H7 (cell line): Measurements from ENCODE around the gene AK8. TPM values are rescaled to one million over a fixed set of nuclear protein-coding genes. Genes with fewer than 3 reads are reported as not detected.

Source experiments
- DNase-seq: peaks from one replicate; pipeline ENCODE4 v3.0.0; 2012
- H3K27me3 ChIP-seq: 2 replicates; pipeline ENCODE4 v1.6.0; 2011; ENCODE audit warnings: mild to moderate bottlenecking, low read length; ENCODE audit not compliant: control insufficient read depth, insufficient read depth
- H3K36me3 ChIP-seq: replicated peaks from 2 replicates; pipeline ENCODE4 v1.5.1; 2011; ENCODE audit warnings: low read length; ENCODE audit not compliant: control insufficient read depth, insufficient read depth
- H3K4me3 ChIP-seq: 2 replicates; pipeline ENCODE4 v1.5.1; 2011; ENCODE audit warnings: low read depth, mild to moderate bottlenecking, control low read depth, low read length, moderate library complexity; ENCODE audit not compliant: insufficient read depth
- total RNA-seq: library from RNA; depleted of rRNA; stranded (reverse); fragments of >200 nt; shearing (Covaris generic); gene quantifications from 2 replicates; pipeline ENCODE4 v1.2.3, GENCODE V29; 2014

AK8 gene
- total RNA-seq, 1 experiment from 2014 or later, result 0.24 TPM

- DNase-seq, result no peak
- H3K36me3 ChIP-seq, result no peaks in the 10 kb centered on the region
- no peak overlapping the region for H3K4me3 ChIP-seq
- H3K27me3 ChIP-seq, result no peaks in the 10 kb centered on the region
Measured at GRCh38 chr9:132813115-132813771, 64.8 kb downstream of the AK8 start.

GRCh38 chr9:132811985-132812384 lies 66.1 kb downstream of the AK8 start:
- Histone ChIP-seq H3K4me3 (no peak overlapping the region), H3K36me3 (no peaks in the 10 kb centered on the region), H3K27me3 (no peaks in the 10 kb centered on the region)
- DNase-seq, result no peak

GRCh38 chr9:132810314-132810713 lies 67.8 kb downstream of the AK8 start:
- no peak for DNase-seq
- H3K27me3 ChIP-seq, result no peaks in the 10 kb centered on the region
- H3K4me3 ChIP-seq, result no peak overlapping the region
- H3K36me3 ChIP-seq, result no peaks in the 10 kb centered on the region

- Histone ChIP-seq H3K27me3 (no peaks in the 10 kb centered on the region), H3K4me3 (no peak overlapping the region), H3K36me3 (no peaks in the 10 kb centered on the region)
- no peak for DNase-seq
Measured at GRCh38 chr9:132809677-132810271, 68.3 kb downstream of the AK8 start.

- Histone ChIP-seq H3K36me3 (no peaks in the 10 kb centered on the region), H3K4me3 (no peak overlapping the region), H3K27me3 (no peaks in the 10 kb centered on the region)
- DNase-seq, result no peak
Measured at GRCh38 chr9:132808645-132809044, 69.4 kb downstream of the AK8 start.

GRCh38 chr9:132806723-132807421 lies 71.2 kb downstream of the AK8 start:
- Histone ChIP-seq H3K27me3 (no peaks in the 10 kb centered on the region), H3K36me3 (no peaks in the 10 kb centered on the region), H3K4me3 (no peak overlapping the region)
- DNase-seq, result peak; percentile 69

GRCh38 chr9:132806306-132806705 lies 71.8 kb downstream of the AK8 start:
- no peak overlapping the region for H3K4me3 ChIP-seq
- no peaks in the 10 kb centered on the region for H3K36me3 ChIP-seq
- DNase-seq, result no peak
- no peaks in the 10 kb centered on the region for H3K27me3 ChIP-seq

GRCh38 chr9:132804576-132805295 lies 73.3 kb downstream of the AK8 start:
- Histone ChIP-seq H3K27me3 (no peaks in the 10 kb centered on the region; the same call in 1 of the 2 replicates), H3K4me3 (no peak overlapping the region)
- no peak for DNase-seq

GRCh38 chr9:132802121-132802795 lies 75.8 kb downstream of the AK8 start:
- no peaks in the 10 kb centered on the region for H3K36me3 ChIP-seq
- peak; percentile 64 for DNase-seq

More at GRCh38 chr9:132804576-132805295, 73.3 kb downstream of the AK8 start:
- H3K36me3 ChIP-seq, result no peaks in the 10 kb centered on the region

GRCh38 chr9:132801659-132802058 lies 76.4 kb downstream of the AK8 start:
- DNase-seq, result no peak

More at GRCh38 chr9:132802121-132802795, 75.8 kb downstream of the AK8 start:
- Histone ChIP-seq H3K27me3 (peaks cover 9% of the 10 kb centered on the region), H3K4me3 (no peak overlapping the region)

GRCh38 chr9:132800038-132800648 lies 77.9 kb downstream of the AK8 start:
- DNase-seq, result peak; percentile 88
- Histone ChIP-seq H3K27me3 (peaks cover 11% of the 10 kb centered on the region), H3K36me3 (no peaks in the 10 kb centered on the region), H3K4me3 (no peak overlapping the region)

More at GRCh38 chr9:132801659-132802058, 76.4 kb downstream of the AK8 start:
- Histone ChIP-seq H3K4me3 (no peak overlapping the region), H3K27me3 (peaks cover 11% of the 10 kb centered on the region), H3K36me3 (no peaks in the 10 kb centered on the region)

- peaks cover 19% of the 10 kb centered on the region for H3K27me3 ChIP-seq
Measured at GRCh38 chr9:132798817-132799790, 79.0 kb downstream of the AK8 start.

More at GRCh38 chr9:132798817-132799790, 79.0 kb downstream of the AK8 start:
- Histone ChIP-seq H3K36me3 (no peaks in the 10 kb centered on the region), H3K4me3 (no peak overlapping the region)
- peak; percentile 52 for DNase-seq
